Measurements from ENCODE around the gene THOC2.
"Not testable (repeated sequence)": the region's sequence is repeated elsewhere in the genome, so short reads cannot be mapped to it uniquely, and the experiment has no call there.

The THOC2 gene

GRCh38 chrX:123580792-123581191 lies 152.1 kb downstream of the THOC2 start:
- H3K27ac ChIP-seq = no peak overlapping the region
- TF ChIP-seq ZFX (IDR thresholded peaks at IDR 0.05; ENCODE audit: borderline replicate concordance) = no peak
- TF ChIP-seq CTCF (IDR thresholded peaks at IDR 0.05) = no peak

GRCh38 chrX:123574027-123574426 lies 158.8 kb downstream of the THOC2 start:
- not testable (repeated sequence) for H3K27ac ChIP-seq

GRCh38 chrX:123570011-123570590 lies 162.8 kb downstream of the THOC2 start:
- H3K27ac ChIP-seq = no peak overlapping the region
- TF ChIP-seq ZFX (IDR thresholded peaks at IDR 0.05; ENCODE audit: borderline replicate concordance) = no peak
- no peak for TF ChIP-seq CTCF (IDR thresholded peaks at IDR 0.05)

- TF ChIP-seq CTCF (IDR thresholded peaks at IDR 0.05) (no peak), ZFX (IDR thresholded peaks at IDR 0.05; ENCODE audit: borderline replicate concordance) (no peak)
- H3K27ac ChIP-seq = no peak overlapping the region
These were observed 169.7 kb downstream of the THOC2 start for GRCh38 chrX:123563167-123563566.

- no peak overlapping the region for H3K27ac ChIP-seq
- TF ChIP-seq CTCF (IDR thresholded peaks at IDR 0.05) (no peak), ZFX (IDR thresholded peaks at IDR 0.05; ENCODE audit: borderline replicate concordance) (no peak)
These were observed 170.3 kb downstream of the THOC2 start for GRCh38 chrX:123562342-123563146.

GRCh38 chrX:123561439-123562215 lies 171.2 kb downstream of the THOC2 start:
- TF ChIP-seq CTCF (IDR thresholded peaks at IDR 0.05) (no peak), ZFX (IDR thresholded peaks at IDR 0.05; ENCODE audit: borderline replicate concordance) (no peak)
- no peak overlapping the region for H3K27ac ChIP-seq

GRCh38 chrX:123550829-123551228 lies 182.0 kb downstream of the THOC2 start:
- TF ChIP-seq CTCF (IDR thresholded peaks at IDR 0.05) = no peak
- TF ChIP-seq ZFX (IDR thresholded peaks at IDR 0.05; ENCODE audit: borderline replicate concordance) = no peak

More at GRCh38 chrX:123550829-123551228, 182.0 kb downstream of the THOC2 start:
- no peak overlapping the region for H3K27ac ChIP-seq

All from 22Rv1 (cell line).